CD4-positive, alpha-beta T cell treated with Interleukin-21 for 1 hour (primary cell): ENCODE results near the gene MMS19.
"Not testable (repeated sequence)": the region's sequence is repeated elsewhere in the genome, so short reads cannot be mapped to it uniquely, and the experiment has no call there.

Experiments used
- DNase-seq: peaks from one replicate; pipeline ENCODE4 v3.0.0-alpha.2; 2020

Gene MMS19

DNA sequence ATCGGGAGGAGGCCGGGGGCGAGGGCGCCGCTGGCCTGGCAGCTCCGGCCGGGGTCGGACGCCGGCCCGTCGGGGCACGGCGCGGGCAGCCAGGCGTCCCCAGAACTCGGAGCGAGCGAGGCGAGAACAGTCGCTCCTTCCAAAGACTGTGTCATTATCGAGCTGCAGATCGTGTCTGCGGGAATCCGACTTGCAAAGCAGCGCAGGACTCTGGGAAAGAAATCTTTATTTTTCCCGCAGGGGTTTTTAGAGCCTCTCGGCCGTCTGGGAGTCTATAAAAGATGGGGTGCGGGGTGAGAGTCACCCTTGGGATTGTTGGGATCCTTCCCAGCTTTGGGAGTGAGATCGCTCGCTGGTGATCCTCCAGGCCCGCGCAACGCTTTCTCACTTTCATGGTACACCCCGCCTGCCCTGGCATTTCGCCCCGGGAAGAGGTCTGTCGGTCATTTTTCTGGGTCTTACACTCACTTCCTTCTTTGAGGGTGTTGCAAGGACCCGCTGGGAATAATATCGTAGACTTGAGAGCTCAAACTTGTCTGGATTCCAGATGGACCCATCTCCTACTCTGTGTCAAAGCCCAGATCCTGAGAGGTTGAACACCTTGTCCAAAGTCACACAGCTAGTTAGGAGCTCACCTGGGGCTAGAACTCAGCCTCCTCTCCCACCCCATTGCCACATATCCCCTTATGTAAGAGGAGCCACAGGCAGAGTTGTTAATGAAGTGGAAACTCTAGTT, 1.5 kb upstream of the MMS19 start:
- DNase-seq: no peak

DNA sequence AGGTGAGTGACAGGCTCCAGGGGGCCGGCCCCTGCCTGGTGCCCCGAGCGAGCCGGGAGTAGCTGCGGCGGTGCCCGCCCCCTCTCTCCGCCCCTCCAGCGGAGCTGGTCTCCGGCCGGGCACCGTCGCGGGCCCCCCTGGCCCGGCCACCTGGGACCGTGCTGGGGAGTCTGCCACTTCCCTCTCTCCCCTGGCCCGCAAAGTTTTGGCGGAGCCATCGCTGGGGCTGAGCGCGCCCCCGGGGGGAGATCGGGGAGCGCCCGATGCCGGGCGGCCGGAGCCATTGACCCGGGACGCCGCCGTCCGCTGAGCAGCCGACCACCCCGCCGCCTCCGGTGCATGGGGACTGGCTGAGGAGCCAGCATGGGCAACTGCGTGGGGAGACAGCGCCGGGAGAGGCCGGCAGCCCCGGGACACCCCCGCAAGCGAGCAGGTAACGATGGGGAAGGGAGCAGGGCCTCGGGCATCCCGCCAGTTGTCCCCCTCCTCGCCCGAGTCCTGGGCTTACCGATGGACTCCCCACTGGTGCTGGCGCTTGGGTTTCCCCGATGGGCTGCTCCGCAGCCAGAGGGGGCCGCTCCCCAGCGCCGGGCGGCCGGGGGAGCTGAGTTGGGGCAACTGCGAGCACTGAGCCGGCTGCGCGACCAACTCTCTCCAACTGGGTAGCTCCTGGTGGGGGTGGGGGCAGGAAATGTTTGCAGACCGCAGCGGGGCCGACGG, 779 bp upstream of the MMS19 start, which contains the start of gene UBTD1:
UBTD1 (plus strand) TSS at position 84 of the 720 bp plus-strand sequence; CDS start at position 364, 280 bp downstream.
- peak; percentile 26 for DNase-seq

DNA sequence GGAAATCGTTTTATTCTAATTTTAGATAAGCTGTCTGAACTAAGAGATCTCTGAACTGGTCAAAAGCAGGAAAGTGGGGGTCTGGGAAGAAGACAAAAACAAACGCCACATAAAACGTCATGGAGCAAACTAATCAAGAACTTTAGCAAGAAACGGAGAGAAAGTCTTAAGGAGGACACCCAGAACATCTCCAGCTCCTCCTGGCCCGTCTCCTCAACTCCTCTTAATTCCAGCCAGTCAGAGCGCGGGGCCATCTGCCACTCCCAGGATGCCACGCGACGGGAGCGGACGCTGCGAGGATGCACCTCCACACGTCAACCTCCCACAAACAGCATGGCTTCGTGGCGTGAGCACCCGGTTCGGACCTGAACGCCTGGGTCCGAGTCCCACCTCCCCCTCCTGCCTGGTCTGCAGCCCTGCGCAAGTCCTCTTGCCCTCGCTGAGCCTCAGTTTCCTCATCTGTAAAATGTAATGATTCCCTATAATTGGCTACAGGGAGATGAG, 598 bp downstream of the MMS19 start:
- DNase-seq: peak; percentile 69

DNA sequence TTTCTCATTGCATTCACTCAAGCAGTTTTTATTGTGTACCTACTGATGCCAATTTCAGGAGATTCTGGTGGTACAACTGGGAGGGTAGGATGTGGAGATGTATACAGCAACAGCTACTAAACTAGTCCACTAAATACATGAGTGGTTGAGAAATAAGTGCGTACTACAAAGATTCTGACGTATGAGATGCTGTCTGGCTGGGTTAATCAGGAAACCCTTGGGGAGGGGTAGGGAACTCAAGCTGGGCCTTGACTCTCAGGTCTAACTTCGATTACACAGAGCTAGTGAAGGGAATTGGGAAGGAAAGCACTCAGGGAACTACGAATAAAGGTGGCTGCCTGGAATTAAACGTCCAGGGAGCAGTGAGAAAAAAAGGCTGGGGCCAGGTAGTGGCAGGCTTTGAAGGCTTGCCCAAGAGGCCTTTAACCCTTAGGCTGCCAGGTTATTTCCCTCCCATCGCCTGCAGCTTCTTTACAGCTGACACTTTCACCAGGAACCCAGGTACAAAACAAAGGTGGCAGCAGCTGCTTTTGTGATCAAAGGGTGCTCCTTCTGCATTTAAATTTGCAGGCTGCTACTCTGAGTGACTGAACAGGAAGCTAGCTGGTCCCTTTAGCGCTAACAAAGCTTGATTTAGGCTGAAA, 3.2 kb downstream of the MMS19 start:
- DNase-seq: peak; percentile 25

DNA sequence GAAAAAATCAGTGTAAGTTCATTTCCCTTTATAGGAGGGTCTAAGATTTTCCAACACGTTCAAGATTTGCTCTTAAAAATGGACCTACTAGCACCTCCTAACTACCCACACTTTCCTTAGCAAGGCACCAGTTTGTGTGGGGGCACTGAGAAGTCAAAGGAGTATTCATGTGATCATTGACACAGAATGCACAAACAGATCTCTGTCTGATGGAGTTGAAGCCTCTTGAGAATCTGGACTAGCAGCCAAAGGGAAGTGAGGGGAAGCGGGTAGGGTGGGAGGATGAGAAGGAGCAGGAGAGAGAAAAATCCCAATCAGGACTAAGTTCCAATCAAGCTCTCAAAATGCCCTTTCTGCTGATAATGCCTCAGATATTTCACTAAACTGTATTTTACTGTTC, 4.1 kb downstream of the MMS19 start:
- no peak for DNase-seq

DNA sequence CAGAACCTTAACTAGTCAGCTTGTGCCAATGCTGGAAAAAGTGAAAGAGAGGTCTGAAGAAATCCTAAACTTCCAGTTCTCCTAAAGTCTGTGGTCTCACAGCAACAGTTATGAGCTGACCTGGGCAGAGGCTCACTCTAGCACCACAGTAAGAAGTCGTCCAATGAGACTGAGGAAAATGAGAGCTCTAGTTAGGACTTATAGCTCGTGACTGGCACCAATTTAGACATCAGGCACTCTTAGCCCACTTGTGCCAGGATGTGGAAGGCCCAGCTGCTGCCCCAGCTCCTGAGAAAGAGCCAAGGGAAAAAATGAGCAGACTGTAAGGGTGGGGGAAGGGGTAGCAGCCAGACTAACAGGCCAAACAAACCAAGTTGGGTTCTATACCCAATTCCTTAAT, 7.6 kb downstream of the MMS19 start:
- no peak for DNase-seq

DNA sequence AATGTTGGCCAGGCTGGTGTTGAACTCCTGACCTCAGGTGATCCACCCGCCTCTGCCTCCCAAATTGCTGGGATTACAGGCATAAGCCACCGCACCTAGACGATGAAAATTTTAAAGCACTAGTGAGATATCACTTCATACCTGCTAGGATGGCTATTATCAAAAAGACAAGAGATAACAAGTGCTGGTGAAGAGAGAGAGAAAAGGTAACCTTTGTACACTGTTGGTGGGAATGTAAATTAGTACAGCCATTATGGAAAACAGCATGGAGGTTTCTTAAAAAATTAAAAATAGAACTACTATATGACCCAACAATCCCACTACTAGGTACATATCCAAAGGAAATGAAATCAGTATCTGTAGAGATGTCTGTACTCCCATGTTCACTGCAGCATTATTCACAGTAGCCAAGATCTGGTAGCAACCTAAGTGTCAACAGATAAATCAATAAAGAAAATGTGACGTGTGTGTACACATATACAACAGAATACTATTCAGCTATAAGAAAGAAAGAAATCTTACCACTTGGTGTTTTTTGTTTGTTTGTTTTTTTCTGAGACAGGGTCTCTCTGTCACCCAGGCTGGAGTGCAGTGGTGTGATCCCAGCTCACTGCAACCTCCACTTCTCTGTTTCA, 12.5 kb downstream of the MMS19 start:
- no peak for DNase-seq

DNA sequence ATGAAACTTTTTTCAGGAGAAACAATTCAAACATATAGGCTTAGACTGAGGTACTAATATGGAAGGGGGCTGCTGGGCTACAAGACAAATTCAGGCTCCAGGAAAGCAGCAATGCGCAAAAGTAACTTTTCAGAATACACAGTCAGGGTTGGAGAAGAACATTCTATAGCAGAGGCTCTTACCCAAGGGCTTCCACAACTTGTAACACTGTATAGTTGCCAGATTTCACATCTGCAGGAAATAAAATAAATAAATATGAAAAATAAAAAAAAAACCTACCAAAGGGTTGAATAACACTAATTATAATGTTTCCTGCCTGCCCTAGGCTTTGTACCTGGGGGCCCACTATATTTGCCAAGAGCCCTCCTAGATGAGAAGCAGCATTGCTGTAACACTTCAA, 14.3 kb downstream of the MMS19 start:
- DNase-seq: no peak

DNA sequence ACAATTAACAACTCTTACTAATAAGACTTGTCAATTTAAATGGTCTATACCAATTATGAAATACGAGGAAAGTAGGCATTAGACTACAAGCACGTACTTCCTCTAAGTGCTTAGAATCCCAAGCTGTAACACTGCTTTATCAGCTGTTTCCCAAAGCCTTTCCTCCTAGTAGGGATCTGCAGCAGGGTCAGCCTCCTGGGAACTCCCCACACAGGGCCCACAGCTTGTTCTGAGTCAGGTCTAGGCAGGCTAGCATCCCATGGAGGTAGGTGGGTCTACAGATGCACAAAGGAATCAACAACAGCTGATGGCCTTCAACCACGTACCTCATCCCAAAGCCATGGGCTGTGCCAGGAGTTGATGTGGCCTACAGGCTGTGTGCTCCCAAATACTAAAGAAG, 14.7 kb downstream of the MMS19 start:
- no peak for DNase-seq

DNA sequence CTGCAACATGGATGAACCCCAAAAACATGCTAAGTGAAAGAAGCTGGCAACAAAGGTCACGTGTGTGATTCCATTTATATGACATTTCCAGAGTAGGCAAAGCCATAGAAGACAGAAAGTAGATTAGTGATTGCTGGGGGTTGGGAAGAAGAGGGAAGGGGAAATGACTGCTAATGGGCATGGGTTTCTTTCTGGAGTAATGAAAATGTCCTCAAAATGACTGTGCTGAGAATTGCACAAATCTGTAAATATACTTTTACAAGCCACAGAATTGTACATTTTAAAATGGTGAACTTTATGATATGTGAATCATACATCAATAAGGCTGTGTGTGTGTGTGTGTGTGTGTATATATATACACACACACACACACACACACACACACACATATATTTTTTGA, 15.8 kb downstream of the MMS19 start:
- no peak for DNase-seq

DNA sequence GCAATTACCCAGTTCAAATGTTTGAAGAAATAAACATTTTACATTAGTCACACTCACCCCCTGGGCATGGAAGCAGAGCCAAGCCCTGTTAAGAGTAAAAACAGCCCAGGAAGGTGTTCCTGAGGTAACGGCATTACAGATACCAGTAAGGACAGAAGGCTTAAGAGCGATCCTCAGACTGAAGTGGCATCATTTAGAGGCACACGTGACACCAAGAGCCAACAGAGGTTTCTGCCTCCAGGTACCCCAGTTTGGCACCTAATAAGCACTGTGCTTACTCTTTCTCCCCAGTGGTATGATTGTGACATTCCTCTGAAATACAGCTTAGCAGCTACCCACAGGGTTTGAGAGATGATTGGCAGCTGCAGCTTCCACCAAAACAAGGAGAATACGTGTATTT, 17.2 kb downstream of the MMS19 start:
- DNase-seq: no peak

DNA sequence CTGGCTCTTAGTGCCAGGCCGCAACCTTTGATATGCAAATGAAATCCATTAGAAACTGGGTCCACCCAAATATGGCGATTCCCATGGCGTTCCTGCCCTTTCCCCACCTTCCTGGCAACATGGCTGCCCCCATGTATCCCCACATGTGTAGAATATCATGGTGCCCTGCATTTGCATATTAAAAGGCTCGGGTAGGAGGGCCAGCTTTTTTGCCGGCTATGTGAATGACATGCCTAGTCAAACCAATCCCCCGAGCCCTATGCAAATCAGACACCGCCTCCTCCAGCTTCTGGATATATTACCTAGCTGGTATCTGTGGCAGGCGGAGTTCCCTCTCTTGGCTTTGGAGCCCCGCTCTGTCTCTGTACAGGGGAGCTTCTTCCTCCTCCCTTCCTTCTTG, 18.3 kb downstream of the MMS19 start:
- DNase-seq: no peak

DNA sequence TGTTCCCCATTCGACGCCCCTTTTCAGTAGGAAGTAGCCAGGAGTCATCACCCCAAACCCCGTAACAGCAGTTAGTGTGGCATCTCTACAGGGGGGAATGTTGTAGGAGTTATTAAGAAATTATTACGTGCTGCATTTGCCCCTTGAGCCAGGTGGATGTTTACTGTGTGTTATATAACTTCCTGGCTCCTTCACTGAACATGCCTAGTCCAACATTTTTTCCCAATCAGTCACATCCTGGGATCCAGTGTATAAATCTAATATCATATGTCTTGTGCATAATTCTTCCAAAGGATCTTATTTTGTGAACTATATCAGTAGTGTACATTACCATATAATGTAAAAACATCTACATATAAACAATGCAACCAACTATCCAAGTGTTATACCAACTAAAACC, 18.8 kb downstream of the MMS19 start:
- DNase-seq: not testable (repeated sequence)

DNA sequence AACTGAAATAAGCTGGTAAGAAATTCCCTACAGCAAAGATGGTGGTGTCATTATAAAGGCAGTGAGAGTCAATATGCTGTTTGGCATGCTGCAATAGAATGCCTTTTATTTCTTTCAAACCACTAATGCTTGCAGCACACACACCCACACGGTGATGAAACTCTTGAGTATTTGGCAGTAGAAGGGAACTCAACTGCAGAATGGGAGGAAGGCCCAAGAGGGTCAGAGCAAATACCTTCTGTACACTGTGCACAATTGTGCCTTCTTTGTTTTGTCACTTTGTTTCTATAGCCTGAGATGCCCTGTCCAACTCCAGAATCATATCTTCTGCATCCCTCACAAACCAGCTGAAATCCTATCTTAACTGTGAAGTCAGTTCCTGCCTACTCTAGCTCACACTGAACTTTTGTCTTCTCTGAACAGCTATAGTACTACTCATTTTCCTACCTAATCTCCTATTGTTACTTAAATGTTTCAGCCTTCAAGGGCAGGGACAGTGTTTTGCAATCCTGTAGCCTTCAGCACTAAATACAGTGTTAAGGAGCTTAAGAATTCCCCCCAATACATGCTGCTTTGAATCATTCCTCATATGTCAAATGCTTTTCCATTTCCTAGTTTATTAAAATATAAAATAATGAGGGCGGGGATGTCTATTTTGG, 22.2 kb downstream of the MMS19 start:
- DNase-seq: no peak

DNA sequence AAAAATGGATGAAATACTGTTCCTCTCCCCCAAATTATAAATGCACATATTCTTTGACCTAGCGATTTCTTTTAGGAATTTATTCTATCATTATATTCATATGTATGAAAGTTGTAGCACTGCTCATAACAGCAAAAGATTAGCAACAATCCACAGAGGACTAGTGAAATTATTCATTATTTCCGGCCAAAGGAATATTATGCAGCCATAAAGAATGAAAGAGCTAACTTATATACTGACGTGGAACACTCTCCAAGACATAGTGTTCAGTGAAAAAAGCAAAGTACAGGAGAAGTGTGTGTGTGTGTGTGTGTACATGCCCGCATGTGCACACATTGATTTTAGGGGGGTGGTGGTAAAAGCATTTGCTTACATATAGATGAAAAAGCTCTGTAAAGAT, 23.3 kb downstream of the MMS19 start:
- no peak for DNase-seq

DNA sequence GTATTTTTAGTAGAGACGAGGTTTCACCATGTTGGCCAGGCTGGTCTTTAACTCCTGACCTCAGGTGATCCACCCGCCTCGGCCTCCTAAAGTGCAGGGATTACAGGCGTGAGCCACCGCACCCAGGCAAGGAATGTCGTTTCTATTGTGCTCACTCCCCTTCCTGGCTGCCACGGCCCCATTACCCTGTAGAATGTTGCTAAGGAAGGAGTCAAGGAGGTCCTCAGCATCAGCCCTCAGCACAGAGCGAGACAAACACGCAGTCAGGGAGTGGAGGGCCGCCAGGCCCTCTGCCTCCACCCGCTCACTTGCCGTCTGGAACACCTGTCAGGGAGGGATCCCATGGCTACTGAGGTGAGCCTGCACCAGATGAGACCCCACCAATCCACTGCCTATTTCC, 29.4 kb downstream of the MMS19 start:
- not testable (repeated sequence) for DNase-seq

DNA sequence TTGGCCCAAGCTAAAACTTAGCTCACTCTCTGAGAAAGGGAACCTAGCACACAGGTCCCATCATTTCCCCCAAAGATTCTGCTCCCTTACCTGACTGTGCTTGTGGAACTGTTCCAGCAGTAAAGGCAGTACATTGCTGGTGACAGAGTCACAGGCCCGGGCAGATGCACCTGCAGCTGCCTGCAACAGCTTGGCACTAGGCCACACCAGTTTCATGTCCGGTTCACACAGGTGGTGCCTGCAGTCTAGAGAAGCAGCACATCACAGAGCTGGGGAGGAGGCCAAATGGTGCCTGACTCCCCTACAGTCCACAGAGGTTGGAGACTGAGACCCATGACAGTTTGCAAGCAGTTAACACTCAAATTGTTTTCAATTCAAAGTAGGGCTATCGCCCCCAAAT, 30.1 kb downstream of the MMS19 start:
- DNase-seq: no peak

DNA sequence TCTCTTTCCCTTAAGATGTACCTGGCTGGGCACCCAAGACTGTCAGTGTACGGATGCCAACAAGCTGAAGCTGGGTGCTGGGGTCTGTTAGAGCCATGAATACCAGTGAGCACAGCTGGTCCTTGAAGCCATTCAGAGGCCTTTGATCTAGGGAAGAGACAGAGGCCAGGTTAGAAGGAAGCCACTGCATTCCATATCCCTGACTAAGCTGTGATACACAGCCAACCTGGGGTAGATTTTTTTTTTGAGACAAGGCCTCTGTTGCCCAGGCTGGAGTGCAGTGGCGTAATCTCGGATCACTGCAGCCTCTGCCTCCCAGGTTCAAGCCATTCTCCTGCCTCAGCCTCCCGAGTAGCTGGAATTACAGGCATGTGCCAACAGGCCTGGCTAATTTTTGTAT, 31.5 kb downstream of the MMS19 start:
- no peak for DNase-seq

DNA sequence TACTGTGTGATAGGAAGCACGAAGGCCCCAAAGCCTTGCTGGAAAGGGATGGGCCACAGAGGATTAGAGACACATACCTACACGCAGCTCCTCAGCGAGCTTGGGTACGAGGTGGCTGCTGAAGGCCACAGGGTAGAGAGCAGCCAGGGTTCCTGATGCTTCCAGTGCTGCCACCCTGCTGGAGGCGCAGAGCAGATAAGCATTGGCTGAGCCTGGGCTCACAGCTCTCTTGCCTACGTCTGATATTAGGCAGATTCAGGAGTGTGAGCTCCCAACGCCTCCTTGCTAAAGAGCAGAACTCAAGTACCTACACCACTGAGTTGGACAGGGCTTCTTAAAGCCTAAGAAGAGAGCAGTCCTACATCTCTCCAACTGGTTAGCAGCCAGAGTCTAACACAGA, 32.2 kb downstream of the MMS19 start:
- DNase-seq: no peak

DNA sequence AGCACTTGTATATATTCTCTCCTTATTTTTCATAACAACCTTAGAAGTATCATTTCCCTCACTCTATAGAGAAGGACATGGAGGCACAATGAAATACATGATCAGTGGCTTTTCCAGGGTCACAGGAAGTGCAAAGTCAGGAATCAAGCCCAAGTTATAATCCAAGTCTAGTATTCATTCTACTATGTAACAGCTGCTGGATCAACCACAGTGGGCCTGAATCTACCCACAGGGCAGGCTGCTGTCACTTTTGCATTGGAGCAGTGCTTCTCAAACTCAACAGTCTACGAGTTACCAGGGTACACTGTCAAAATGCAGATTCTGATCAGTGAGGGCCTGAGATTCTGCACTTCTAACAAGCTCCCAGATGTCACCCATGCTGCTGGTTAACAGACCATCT, 34.0 kb downstream of the MMS19 start:
- DNase-seq: no peak

DNA sequence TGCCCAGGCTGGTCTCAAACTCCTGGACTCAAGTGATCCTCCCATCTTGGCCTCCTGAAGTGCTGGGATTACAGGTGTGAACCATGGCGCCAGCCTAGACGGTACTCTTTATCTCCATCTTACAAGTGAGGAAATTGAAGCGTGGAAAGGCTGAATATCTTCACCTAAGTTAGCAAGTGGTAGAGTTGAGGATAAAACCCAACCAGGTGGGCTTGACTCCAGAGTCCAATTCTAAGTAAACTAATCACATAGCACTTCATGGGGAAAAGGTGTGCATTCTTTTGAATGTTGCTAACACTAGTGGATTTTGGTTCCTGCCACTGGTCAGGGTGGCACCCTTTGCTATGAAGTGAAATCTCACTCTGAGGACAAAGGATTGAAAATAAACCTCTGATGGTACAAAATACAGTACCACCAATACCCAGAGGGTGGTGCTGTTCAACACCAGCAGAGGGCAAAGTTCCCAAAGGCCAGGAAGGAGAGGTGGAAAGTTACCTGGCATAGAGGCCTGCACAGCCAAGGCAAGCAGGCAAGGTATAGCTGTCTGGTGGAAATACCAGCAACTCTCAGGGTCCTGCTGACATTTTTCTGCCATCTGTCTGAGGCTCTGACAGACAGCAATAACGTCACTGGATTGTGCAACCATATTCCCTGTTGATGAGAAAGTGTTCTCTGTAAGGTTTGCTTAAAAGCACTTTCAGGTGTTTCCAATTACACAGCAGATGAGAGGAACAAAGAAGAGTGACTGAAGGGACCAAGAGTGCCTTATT, 34.7 kb downstream of the MMS19 start:
- DNase-seq: peak; percentile 54

DNA sequence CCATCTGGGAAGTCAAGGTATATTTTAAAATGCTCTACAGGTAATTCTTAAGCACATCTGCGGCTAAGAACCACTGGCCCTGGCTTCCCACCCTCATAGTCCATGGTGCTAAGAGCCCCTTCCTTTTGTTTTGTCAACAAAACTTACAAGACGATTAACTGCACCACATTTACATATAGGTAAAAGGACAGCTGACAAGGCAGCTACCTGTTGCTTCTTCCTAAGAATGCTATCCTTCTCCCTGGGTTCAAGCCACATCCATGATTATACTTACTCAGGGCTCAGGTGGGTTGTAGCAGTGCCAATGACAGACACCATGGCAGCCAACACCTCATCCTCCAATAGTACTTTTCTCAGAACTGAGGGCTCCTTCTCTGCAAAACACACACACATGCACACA, 35.9 kb downstream of the MMS19 start:
- DNase-seq: no peak
